HG02943 (cell line): ENCODE data around the gene LSM4.

Experiments used
- ATAC-seq: cut with Tn5 transposase; IDR thresholded peaks from one replicate; pipeline ENCODE4 v1.9.1; 2021; ENCODE audit warnings: mild to moderate bottlenecking, low read depth, moderate library complexity; ENCODE audit not compliant: unreplicated experiment

The LSM4 gene

DNA sequence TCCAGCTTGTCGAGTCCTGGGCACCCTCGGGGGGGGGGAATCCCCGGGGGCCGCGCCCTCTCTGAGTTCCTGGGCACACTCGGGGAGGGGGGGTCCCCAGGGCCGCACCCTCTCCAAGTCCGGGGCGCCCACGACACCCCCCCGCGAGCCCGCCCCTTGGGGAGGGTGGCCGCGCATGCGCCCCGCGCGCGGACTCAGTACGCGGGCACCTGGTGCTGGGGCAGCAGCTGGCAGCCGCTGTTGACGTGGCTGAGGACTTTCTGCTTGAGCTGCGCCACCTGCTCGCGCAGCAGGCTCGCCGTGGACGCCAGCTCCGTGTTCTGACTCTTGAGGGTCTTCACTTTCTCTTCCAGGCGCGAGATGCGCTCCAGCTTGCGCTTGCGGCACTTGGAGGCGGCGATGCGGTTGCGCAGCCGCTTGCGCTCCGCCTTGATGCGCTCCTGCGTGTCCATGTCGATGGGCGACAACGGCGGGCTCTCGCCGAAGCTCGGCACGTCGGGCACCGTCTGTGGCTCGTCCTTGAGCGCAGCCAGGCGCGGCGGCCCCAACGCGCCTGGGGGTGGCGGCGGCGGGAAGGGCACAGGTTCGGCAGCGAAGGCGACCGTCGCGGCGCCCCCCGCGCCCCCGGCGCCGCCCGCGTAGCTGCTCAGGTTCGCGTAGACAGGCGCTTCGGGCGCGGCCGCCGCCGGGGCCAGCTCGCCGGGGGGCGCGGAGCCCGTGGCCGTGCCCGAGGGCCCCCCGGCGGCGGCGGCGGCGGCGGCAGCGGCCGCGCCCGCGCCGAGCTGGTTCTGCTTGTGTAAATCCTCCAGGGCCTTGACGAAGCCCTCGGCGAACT is 42.4 kb downstream of the LSM4 start:
- no peak for ATAC-seq

DNA sequence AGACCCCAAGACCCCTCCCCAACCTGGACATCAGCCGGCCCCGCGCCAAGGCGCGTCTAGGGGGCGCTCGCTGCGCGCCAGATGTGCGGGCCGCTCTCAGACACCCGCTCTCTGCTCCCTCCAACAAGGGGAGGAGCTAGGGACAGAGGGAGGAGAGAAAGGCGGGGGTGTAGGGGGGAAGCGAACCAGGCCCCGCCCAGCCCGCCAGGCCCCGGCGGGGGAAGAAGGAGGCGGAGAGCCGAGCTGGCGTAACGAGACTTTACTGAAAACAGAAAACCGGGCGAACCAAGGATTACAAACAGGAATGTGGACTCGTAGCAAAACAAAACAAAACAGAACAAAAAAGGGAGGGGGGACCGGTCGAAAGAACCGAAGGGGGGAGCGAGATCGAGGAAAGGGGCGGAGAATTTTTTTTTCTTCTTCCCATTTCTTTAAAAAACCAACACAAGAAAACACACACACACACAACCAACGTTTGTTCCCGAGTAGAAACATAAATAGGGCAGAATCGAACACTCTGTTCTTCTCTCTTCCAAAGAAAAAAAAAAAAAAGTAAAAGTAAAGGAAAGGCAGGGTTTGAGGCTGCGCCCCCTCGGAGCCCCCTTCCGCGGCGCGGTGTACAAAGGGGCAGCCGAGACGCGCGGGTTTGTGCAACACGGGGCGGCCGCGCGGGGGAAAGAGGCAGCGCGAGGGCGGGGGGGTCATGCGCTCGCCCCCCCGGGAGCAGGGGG is 43.2 kb downstream of the LSM4 start:
- no peak for ATAC-seq

DNA sequence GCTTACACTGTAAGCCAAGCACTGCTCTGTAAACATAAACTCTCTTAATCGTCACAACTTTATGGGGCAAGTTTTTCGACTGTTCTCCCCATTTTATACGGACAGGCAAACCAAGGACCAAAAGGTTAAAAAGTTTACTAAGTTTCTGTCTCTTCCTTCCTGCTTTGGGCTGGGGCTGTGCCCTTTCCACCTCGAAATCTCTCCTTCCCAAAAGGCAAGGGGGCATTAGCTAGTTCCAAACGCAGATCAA is 43.7 kb downstream of the LSM4 start:
- ATAC-seq: no peak

DNA sequence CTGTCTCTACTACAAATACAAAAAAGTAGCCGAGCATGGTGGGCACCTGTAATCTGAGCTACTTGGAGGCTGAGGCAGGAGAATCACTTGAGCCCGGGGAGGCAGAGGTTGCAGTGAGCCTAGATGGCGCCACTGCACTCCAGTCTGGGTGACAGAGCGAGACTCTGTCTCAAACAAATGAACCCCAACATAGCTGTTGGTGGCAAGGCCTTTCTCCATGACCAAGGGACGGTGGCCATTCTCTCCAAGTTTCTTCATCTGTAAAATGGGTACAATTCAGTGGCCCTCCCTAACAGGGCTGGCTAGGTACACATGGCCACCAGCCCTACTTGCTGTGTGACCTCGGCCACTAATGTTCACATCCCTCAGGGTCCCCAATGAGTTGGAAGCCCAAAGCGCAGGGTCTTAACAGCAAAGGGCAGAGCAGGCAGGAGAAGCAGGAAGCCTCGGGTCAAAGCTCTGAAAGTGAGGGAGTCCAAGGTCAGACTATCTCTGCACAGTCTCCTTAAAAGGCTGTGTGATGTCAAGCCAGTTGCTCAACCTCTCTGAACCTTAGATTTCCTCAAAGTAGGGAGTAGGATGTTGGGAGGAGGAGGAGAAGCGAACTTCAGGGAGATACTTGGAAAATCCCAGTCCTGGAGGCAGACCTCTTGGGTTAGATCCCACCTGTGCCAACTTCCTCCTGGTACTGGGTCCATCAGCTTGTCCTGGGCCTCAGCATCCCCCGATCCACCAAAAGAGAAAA is 44.2 kb downstream of the LSM4 start:
- ATAC-seq: no peak

DNA sequence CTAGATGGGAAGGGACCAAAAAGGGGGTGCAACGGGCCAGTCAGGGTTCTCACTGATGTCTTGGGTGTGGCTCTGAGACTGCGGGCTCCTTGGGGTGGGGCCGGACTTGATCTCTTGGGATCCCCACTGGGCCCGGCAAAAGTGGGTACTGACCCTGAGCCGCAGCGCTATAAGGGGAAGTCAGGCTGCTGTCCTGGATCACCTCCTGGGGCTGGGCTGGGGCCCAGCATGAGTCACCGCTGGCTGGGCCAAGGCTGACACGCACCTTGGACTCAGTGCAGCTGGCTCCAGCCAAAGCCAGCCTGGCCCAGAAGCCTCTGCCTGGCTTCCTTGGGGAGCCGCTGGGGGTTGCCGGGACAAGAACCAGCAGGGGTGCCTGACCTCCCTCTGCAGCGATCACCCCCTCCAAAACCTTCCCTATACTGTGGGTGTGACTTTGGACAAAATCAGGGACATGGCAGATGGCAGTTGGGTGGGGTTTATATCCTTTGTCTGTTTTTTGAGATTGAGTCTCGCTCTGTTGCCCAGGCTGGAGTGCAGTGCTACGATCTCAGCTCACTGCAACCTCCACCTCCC is 48.0 kb downstream of the LSM4 start:
- ATAC-seq: no peak

DNA sequence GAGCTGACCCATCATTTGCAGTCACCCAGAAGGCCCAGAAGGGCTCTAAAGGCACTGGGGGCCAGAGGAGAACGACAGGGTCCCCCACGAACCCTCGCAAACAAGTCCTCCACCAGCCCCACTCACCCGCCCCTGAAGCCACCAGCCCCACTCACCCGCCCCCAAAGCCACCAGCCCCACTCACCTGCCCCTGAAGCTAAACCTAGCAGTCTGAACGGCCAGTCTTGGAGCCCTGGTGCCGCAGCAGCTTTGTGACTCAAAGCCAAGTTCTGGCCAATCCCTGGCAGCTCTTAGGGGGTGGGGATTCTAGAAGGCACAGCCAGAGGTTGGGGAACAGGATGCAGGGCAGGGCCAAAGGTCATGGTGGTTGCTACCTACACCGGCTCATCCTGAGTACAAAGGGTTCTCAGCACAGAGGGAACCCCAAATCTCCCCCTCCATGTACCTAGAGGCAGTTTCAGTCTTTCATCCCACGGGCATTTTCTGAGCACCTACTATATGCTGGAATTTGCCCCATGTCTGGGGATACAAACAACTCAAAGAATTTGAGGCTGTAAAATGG is 48.6 kb downstream of the LSM4 start, which contains the start of gene IQCN:
Gene IQCN (minus strand): TSS at position 234 of the 562 bp plus-strand sequence. CDS start 4,974 bp downstream, outside the sequence.
- no peak for ATAC-seq

DNA sequence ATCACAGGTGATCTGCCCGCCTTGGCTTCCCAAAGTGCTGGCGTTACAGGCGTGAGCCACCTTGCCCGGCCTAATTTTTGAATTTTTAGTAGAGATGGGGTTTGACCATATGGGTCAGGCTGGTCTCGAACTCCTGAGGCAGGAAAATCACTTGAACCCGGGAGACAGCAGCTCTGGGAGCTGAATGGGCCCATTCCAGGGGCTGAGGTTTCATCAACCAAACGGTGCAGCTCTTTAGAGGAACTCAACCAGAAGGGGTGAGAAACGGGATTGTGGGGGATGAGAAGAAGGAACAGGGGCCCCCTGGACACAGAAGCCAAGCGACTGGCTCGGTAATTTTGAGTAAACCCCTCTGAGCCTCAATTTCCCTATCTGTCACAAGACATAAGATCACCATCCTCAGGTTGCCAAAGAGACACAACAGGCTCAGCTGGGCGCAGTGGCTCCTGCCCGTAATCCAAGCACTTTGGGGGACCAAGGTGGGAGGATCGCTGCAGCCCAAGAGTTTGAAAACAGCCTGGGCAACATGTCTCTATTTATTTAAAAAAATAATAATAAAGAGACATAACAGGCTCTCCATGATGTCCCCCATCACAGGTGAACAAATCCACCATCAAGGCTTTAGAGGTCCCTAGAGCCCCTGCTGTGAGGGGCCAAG is 49.2 kb downstream of the LSM4 start:
- no peak for ATAC-seq

DNA sequence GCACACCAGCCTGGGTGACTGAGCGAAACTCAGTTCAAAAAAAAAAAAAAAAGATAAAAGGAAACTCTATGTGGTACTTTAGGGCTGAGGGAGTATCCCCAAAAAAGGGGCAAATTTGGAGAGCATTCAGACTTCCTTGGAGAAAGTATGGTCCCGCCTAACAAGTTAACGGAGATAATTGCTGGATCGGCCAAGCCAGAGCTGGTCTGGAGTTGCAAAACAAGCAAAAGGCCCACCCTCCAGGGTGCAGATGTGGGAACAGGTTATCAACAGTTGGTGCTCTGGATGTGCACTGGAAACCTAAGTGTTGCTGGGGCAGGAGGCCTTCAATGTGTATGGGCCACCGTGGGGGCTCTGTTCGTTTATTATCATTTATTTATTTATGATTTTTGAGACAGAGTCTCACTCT is 51.4 kb downstream of the LSM4 start:
- ATAC-seq: no peak

DNA sequence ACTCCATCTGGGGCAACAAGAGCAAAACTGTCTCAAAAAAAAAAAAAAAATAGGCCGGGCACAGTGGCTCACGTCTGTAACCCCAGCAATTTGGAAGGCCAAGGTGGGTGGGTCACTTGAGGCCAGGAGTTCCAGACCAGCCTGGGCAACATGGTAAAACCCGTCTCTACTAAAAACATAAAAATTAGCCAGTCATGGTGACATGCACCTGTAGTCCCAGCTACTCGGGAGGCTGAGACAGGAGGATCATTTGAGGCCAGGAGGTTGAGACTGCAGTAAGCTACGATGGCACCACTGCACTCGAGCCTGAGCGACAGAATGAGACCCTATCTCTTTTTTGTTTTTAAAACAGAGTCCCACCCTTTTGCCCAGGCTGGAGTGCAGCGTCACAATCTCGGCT is 52.5 kb downstream of the LSM4 start:
- ATAC-seq: no peak

DNA sequence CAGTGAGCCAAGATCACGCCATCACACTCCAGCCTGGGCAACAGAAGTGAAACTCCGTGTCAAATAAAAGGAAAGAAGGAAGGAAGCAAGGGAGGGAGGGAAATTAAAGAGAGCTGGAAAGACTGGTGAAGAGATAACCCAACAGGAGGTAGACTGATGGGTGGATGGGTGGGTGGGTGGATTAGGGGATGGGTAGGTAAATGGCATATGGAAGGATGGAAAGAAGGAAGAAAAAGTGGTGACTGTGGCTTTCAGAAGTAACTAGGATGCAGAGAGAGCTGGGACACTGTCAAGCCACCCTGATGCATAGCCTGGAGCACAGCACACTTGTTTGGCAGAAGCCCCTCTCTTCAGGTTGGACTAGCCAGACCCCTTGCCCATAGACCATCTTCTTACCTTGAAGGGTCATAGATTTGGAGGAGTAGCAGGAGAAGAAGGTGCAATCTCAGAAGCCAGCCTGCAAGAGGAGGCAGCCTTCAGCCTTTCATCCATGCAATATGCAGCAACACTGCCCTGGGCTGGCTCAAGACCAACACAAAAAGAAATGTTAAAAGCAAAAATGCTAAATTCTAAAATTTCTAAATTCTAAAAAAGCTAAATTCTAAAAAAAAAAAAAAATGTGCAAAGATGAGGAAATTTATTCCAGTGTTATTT is 53.7 kb downstream of the LSM4 start:
- no peak for ATAC-seq

DNA sequence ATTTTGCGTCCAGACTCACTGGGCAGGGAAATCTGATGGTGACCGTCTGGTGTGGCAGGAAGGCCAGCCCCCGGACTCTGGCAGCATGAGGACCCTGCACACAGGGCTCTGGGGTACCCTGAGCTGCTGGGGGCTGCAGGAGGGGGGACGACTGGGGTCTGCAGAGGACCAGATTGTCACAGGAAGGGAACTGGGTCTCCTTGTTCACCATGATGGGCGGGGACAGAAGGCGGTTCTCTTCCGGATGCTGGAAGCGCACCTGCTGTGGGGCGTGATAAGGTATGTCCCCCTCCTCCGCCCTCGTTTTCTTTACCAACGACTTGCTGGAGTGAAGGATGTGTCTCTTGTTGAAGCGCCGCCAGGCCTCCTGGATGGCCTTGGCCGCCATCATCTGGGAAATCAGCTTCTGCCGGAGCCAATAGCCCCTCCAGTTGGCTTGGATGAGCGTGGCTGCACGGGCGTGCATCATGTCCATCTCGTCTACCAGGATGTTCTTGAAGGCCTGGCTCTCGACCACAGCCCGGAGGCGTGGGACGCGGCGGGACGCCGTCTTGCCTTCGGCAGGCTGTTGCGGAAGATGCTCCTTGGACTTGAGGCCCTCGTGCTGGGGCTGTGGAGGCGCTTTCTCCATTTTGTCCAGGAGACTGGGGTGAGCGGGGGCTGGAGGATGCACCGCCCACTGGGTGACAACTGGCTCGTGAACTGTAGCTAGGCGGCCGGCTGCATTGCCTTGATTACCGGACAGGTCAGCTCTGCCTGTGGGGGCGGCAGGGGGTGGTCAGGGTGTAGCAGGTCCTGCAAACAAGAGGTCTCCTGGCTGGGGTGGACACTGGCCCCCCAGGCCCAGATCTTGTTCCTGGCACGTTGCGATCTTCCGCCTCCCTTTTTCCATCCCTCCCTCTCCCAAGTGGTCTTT is 55.8 kb downstream of the LSM4 start:
- no peak for ATAC-seq

DNA sequence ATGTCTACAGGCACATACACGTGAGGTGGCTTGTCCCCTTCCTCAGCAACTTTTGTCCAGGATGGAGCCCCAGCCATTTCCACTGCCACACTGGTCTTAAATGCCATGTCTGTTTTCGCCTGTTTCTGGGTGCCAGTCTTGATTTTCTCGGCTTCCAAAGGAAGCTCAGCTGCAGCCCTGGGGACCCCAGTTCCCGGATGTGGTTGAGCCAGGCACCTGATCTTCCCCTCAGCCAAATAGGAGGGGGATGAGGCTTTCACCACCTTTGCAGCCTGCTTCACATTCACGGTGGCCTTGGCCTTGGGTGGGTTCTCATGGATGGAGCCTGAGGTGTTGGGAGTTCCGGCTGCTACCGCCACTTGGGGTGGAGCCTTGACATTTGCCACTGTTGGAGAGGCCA is 57.3 kb downstream of the LSM4 start:
- ATAC-seq: no peak

DNA sequence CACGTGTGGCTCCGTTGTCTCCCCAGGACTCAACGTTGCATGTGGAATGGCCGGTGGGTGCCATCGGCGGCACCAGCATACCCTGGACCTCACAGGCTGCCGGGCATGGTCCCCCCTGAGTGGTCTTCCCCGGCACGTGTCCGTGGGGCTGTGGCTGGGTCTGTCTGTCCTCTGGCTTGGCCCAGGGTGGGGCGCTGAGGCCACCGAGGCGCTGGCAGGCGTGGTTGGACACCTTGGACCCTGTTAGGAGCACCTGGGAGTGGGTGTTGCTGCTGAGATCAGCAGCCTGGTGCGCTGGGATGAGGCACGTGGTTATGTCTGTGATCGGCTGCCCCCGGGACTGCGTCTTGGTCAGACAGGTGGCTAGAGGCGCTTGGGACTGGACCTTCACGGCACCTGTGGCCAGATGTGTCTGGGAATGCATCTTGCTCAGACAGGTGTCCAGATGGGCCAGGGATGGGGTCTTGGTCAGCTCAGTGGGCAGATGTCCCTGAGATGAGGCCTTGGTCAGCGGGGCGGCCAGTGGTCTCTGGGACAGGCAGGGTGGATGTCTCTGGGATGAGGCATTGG is 57.8 kb downstream of the LSM4 start:
- no peak for ATAC-seq

DNA sequence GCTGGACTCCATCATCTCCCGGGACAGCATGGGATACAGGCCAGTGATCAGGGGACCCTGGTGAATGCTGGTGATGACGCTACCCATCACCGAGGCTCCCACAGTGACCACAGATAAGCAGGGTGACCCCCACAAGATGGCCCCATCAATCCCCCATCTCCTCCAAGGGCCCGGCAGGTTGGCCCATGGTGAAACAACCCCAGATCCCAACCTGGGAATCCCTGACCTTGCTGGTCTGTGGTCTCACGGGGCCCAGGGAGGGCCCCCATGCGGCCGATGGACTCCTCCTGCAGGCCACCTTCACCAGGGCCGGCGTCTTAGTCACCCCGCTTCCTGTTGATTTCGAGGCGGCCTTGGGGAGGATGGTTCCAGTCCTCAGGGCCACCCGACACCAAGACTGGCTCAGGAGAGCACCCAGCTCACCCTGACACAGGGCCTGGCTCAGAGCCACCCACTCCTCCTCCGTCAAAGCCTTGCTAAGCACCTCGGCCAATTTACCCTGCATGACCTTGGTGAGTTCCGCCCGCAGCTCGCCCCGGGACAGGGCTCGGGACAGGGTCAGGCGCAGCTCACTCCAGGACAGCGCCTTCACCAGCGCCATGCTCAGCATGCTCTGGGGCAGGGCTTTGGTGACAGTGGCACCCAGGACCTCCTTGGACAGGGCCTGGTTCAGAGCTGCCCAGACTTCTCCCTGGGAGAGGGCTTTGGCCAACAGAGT is 58.6 kb downstream of the LSM4 start:
- ATAC-seq: no peak

DNA sequence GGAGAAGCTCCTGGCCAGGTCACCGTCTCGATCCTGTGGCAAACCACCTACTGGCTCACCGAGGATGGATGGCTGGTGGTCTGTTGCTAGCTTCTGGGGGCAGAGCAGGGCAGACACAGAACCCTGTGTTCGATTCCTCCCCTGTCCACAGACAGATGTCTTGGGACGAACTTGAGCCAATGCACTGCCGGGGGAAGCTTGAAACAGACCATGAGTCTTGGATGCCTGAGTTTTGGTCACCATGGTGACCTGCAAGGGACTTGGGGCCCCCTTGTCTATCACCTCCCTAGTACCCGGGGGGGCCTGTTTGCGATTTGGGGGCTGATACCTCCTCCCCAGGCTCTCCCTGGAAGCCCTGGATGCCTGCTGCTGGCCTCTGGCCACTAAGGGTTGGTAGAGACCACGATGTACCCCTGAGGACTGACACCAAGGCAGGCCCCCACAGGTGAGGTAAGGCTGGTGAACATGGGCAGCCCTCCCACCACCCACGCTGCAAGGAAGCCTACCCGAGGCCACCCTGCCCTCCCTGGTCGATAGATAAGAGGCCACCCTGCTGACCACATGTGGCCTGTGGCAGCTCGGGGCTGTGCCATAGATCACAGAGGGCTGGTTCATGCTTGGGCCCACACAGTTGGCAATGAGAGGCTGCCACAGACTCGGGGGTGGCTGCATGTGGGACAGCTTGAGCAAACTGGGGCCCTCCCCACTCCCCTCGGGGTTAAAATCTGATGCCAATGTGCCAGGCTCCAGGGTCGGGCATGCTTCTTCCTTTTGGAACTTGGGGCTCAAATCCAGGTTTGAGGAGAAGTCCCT is 59.3 kb downstream of the LSM4 start:
- no peak for ATAC-seq

DNA sequence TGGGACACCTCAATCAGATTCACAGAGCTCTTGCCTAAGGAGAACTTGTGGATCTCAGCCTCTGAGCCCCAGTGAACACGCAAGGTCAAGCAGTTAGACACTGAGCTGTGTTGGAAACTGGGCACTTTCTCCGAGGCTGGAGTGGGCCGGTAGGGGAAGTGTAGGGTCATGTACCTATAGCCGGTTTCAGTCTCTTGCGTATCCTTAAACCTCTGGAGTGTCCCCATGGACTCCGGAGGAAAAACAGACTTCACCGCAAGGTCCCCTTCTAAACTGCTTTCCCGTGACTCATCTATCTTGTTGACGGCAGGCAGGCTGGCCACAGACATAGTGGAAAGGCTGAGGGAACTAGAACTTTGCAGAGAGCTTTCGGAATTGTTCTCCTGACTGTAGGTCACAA is 60.0 kb downstream of the LSM4 start:
- no peak for ATAC-seq

DNA sequence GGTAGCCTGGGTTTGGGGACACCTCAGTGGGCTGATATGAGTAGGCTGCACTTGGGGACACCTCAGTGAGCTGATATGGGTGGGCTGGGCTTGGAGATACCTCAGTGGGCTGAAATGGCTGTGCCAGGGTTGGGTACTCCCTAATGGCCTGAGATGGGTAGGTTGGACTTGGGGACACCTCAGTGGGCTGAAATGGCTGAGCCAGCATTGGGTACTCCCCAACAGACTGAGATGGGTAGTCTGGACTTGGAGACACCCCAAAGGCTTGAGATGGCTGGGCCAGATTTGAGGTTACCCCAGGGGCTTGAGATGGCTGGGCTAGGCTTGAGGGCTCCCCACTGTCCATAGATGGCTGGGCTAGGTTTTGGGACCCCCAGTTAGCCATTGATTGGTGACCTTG is 60.7 kb downstream of the LSM4 start:
- no peak for ATAC-seq
